Neuronal stem cell (in vitro differentiated cells): ENCODE data around the gene FAM9C.

Experiments
- DNase-seq: peaks from one replicate; pipeline ENCODE4 v3.0.0-alpha.2; 2013; ENCODE audit warnings: low spot score
- H2AFZ ChIP-seq: one replicate; pipeline ENCODE4 v1.6.1; 2013; ENCODE audit warnings: mild to moderate bottlenecking, low read length, inconsistent platforms
- H2AK5ac ChIP-seq: 2 replicates; pipeline ENCODE4 v1.6.1; 2013; ENCODE audit warnings: low read depth, mild to moderate bottlenecking, inconsistent platforms, low read length, moderate library complexity, mixed read lengths
- H2BK120ac ChIP-seq: 2 replicates; pipeline ENCODE4 v1.6.1; 2013; ENCODE audit warnings: low read depth, mild to moderate bottlenecking, inconsistent platforms, low read length, moderate library complexity, mixed read lengths
- H2BK12ac ChIP-seq: one replicate; pipeline ENCODE4 v1.6.1; 2013; ENCODE audit warnings: low read length, inconsistent platforms
- H2BK15ac ChIP-seq: 2 replicates; pipeline ENCODE4 v1.6.1; 2013; ENCODE audit warnings: mild to moderate bottlenecking, low read length, inconsistent platforms, mixed read lengths
- H2BK5ac ChIP-seq: one replicate; pipeline ENCODE4 v1.6.1; 2013; ENCODE audit warnings: inconsistent platforms, mild to moderate bottlenecking, low read length, moderate library complexity
- H3K14ac ChIP-seq: one replicate; pipeline ENCODE4 v1.6.1; 2013; ENCODE audit warnings: low read length, inconsistent platforms
- H3K18ac ChIP-seq: 2 replicates; pipeline ENCODE4 v1.6.1; 2013; ENCODE audit warnings: low read length, inconsistent platforms
- H3K23ac ChIP-seq: 2 replicates; pipeline ENCODE4 v1.6.1; 2013; ENCODE audit warnings: low read depth, mild to moderate bottlenecking, mixed read lengths, low read length, inconsistent platforms; ENCODE audit not compliant: poor library complexity
- H3K27ac ChIP-seq: replicated peaks from 3 replicates; pipeline ENCODE4 v1.5.1; 2013; ENCODE audit warnings: low read length, inconsistent platforms
- H3K27me3 ChIP-seq, 3 experiments: 2 replicates each; pipeline ENCODE4 v1.6.1; 2013; ENCODE audit warnings: low read length in 3 of 3, mild to moderate bottlenecking in 2 of 3, inconsistent platforms in 1 of 3, low read depth in 1 of 3, mixed read lengths in 1 of 3, moderate library complexity in 1 of 3; ENCODE audit not compliant: control insufficient read depth in 3 of 3, insufficient read depth in 3 of 3
- H3K36me3 ChIP-seq, 2 donors: replicated peaks in 1 of 2; 2 replicates each; pipeline ENCODE4 v1.6.1; 2013; ENCODE audit warnings: low read length in 2 of 2; ENCODE audit not compliant: control insufficient read depth in 2 of 2, insufficient read depth in 2 of 2
- H3K4ac ChIP-seq: 2 replicates; pipeline ENCODE4 v1.6.1; 2013; ENCODE audit warnings: inconsistent platforms, mild to moderate bottlenecking, low read length, moderate library complexity
- H3K4me1 ChIP-seq, 2 donors: 1 replicate in 1 of 2; 2 replicates in 1 of 2; pipeline ENCODE4 v1.6.1; 2013; ENCODE audit warnings: low read length in 2 of 2, low read depth in 1 of 2; ENCODE audit not compliant: control insufficient read depth in 2 of 2, insufficient read depth in 1 of 2
- H3K4me2 ChIP-seq: one replicate; pipeline ENCODE4 v1.6.1; 2013; ENCODE audit warnings: mild to moderate bottlenecking, low read length, inconsistent platforms; ENCODE audit not compliant: insufficient read depth, poor library complexity, severe bottlenecking
- H3K4me3 ChIP-seq, 2 donors: 2 replicates each; pipeline ENCODE4 v1.5.1; 2013; ENCODE audit warnings: low read length in 2 of 2, mild to moderate bottlenecking in 2 of 2, inconsistent platforms in 1 of 2, moderate library complexity in 1 of 2
- H3K79me1 ChIP-seq: one replicate; pipeline ENCODE4 v1.6.1; 2013; ENCODE audit warnings: low read depth, mild to moderate bottlenecking, inconsistent platforms, low read length, moderate library complexity
- H3K9ac ChIP-seq: one replicate; pipeline ENCODE4 v1.6.1; 2013; ENCODE audit warnings: mild to moderate bottlenecking, low read depth, low read length, inconsistent platforms; ENCODE audit not compliant: poor library complexity
- H3K9me3 ChIP-seq, 2 donors: replicated peaks in 1 of 2; 2 replicates each; pipeline versions ENCODE3 to v1.6.1; 2013; ENCODE audit warnings: low read length in 2 of 2, mild to moderate bottlenecking in 2 of 2, inconsistent platforms in 1 of 2, low read depth in 1 of 2, mixed read lengths in 1 of 2, moderate library complexity in 1 of 2; ENCODE audit not compliant: control insufficient read depth in 2 of 2, insufficient read depth in 1 of 2
- H4K8ac ChIP-seq: one replicate; pipeline ENCODE4 v1.6.1; 2013; ENCODE audit warnings: low read depth, mild to moderate bottlenecking, inconsistent platforms, low read length, moderate library complexity
- H4K91ac ChIP-seq: one replicate; pipeline ENCODE4 v1.6.1; 2013; ENCODE audit warnings: low read length, low read depth, mild to moderate bottlenecking, inconsistent platforms; ENCODE audit not compliant: poor library complexity
- WGBS, 2 donors: extraction: QIAGEN DNeasy Blood & Tissue Kit; methylation state at CpG; one replicate each; pipeline ENCODE4 v1.1.7; 2013; ENCODE audit warnings: missing lambda C conversion rate in 2 of 2, mixed read lengths in 1 of 2; ENCODE audit not compliant: insufficient read length in 2 of 2, insufficient replicate concordance in 1 of 2; ENCODE audit errors: extremely low coverage in 2 of 2; 5-methylcytosine and 5-hydroxymethylcytosine counted together

The FAM9C gene

GRCh38 chrX:13005661-13006473 lies 38.6 kb downstream of the FAM9C start:
- H2BK5ac ChIP-seq = no peak overlapping the region
- H3K4ac ChIP-seq = no peak overlapping the region
- no peaks in the 10 kb centered on the region for H3K9me3 ChIP-seq
- H2AK5ac ChIP-seq = no peak overlapping the region
- H3K27me3 ChIP-seq = no peaks in the 10 kb centered on the region
- no peak overlapping the region for H3K4me2 ChIP-seq
- no peak overlapping the region for H2BK12ac ChIP-seq
- H3K18ac ChIP-seq = no peak overlapping the region
- H3K14ac ChIP-seq = no peak overlapping the region
- WGBS, 2 donors = no CpG with 5 or more reads among the region's 9 CpGs
- no peak overlapping the region for H4K8ac ChIP-seq
- H4K91ac ChIP-seq = no peak overlapping the region
- H2AFZ ChIP-seq = no peak overlapping the region
- no peaks in the 10 kb centered on the region for H3K36me3 ChIP-seq
- no peak overlapping the region for H3K27ac ChIP-seq
- H3K79me1 ChIP-seq = no peaks in the 10 kb centered on the region
- no peak overlapping the region for H2BK15ac ChIP-seq
- H3K4me3 ChIP-seq = no peak overlapping the region
- H3K4me1 ChIP-seq = peaks cover 0 to 14% of the 10 kb centered on the region in 2 donors
- H3K9ac ChIP-seq = no peak overlapping the region
- no peak for DNase-seq
- H2BK120ac ChIP-seq = no peak overlapping the region
- H3K23ac ChIP-seq = no peak overlapping the region

GRCh38 chrX:13001961-13002671 lies 42.3 kb downstream of the FAM9C start:
- no CpG with 5 or more reads among the region's 4 CpGs for WGBS, 2 donors
- Histone ChIP-seq H3K9ac (no peak overlapping the region), H3K4me2 (no peak overlapping the region), H3K27me3 (no peaks in the 10 kb centered on the region), H3K4me1 (peaks cover 0 to 23% of the 10 kb centered on the region in 2 donors), H2BK120ac (no peak overlapping the region), H2BK12ac (no peak overlapping the region), H2BK5ac (no peak overlapping the region), H3K27ac (no peak overlapping the region), H4K8ac (no peak overlapping the region), H3K23ac (no peak overlapping the region), H3K36me3 (no peaks in the 10 kb centered on the region), H2AK5ac (no peak overlapping the region), H3K14ac (no peak overlapping the region), H2BK15ac (no peak overlapping the region), H4K91ac (no peak overlapping the region), H3K9me3 (no peaks in the 10 kb centered on the region), H2AFZ (no peak overlapping the region), H3K79me1 (no peaks in the 10 kb centered on the region), H3K18ac (no peak overlapping the region), H3K4ac (no peak overlapping the region), H3K4me3 (no peak overlapping the region)
- DNase-seq = no peak

GRCh38 chrX:13001097-13001496 lies 43.3 kb downstream of the FAM9C start:
- WGBS, 2 donors = no CpG with 5 or more reads among the region's 5 CpGs
- H3K4me1 ChIP-seq = peaks cover 0 to 23% of the 10 kb centered on the region in 2 donors
- H3K27me3 ChIP-seq = no peaks in the 10 kb centered on the region
- no peaks in the 10 kb centered on the region for H3K36me3 ChIP-seq
- no peak overlapping the region for H4K8ac ChIP-seq
- no peak overlapping the region for H2BK5ac ChIP-seq
- H2BK120ac ChIP-seq = no peak overlapping the region
- H2AK5ac ChIP-seq = no peak overlapping the region
- no peak overlapping the region for H3K14ac ChIP-seq
- no peak overlapping the region for H4K91ac ChIP-seq
- H3K18ac ChIP-seq = no peak overlapping the region
- H3K4me2 ChIP-seq = no peak overlapping the region
- no peak overlapping the region for H2BK12ac ChIP-seq
- DNase-seq = no peak
- H3K23ac ChIP-seq = no peak overlapping the region
- H3K9ac ChIP-seq = no peak overlapping the region
- peak overlapping the region; percentile 12 for H2AFZ ChIP-seq
- no peak overlapping the region for H3K4ac ChIP-seq
- H3K4me3 ChIP-seq = no peak overlapping the region
- H3K9me3 ChIP-seq = no peaks in the 10 kb centered on the region
- H3K79me1 ChIP-seq = no peaks in the 10 kb centered on the region
- no peak overlapping the region for H2BK15ac ChIP-seq
- no peak overlapping the region for H3K27ac ChIP-seq

- no peak overlapping the region for H2BK120ac ChIP-seq
- no peak overlapping the region for H2BK12ac ChIP-seq
- no peak overlapping the region for H3K9ac ChIP-seq
- H3K27me3 ChIP-seq = no peaks in the 10 kb centered on the region
- no peak overlapping the region for H3K4me3 ChIP-seq
- no peaks in the 10 kb centered on the region for H3K9me3 ChIP-seq
- no peak overlapping the region for H3K27ac ChIP-seq
- H3K18ac ChIP-seq = no peak overlapping the region
- H2BK15ac ChIP-seq = no peak overlapping the region
- no peak overlapping the region for H4K91ac ChIP-seq
- no peak overlapping the region for H2AK5ac ChIP-seq
- H3K14ac ChIP-seq = no peak overlapping the region
- peaks cover 0 to 23% of the 10 kb centered on the region in 2 donors for H3K4me1 ChIP-seq
- H3K36me3 ChIP-seq = no peaks in the 10 kb centered on the region
- WGBS, 2 donors = no CpG with 5 or more reads among the region's 8 CpGs
- no peak overlapping the region for H3K4ac ChIP-seq
- no peak overlapping the region for H3K23ac ChIP-seq
- no peak overlapping the region for H2BK5ac ChIP-seq
- no peak overlapping the region for H3K4me2 ChIP-seq
- no peaks in the 10 kb centered on the region for H3K79me1 ChIP-seq
- H2AFZ ChIP-seq = peak overlapping the region; percentile 80
- no peak for DNase-seq
- no peak overlapping the region for H4K8ac ChIP-seq
These were observed 44.1 kb downstream of the FAM9C start for GRCh38 chrX:13000301-13000811.
